Activated naive CD8-positive, alpha-beta T cell treated with anti-CD3 and anti-CD28 coated beads, Interleukin-2, amount 50 U/mL, for 24 hours (primary cell): ENCODE data around the gene PQBP1.

ENCODE experiments used
- ATAC-seq: fragments of 150-1000 bp; cut with Tn5 transposase; one replicate; pipeline ENCODE4 v1.10.0; 2021
- DNase-seq: peaks from one replicate; pipeline ENCODE4 v3.0.0; 2021
- H3K27ac Mint-ChIP-seq: one replicate; pipeline ENCODE4 v1.8.0; 2021; ENCODE audit warnings: mild to moderate bottlenecking, mixed read lengths
- H3K27me3 Mint-ChIP-seq: one replicate; pipeline ENCODE4 v1.8.0; 2021; ENCODE audit warnings: mixed read lengths
- H3K36me3 Mint-ChIP-seq: one replicate; pipeline ENCODE4 v1.8.0; 2021; ENCODE audit warnings: low read depth, mixed read lengths
- H3K4me1 Mint-ChIP-seq: one replicate; pipeline ENCODE4 v1.8.0; 2021; ENCODE audit warnings: mixed read lengths
- H3K4me3 Mint-ChIP-seq: one replicate; pipeline ENCODE4 v1.8.0; 2021; ENCODE audit warnings: mild to moderate bottlenecking, moderate library complexity, mixed read lengths
- H3K9me3 Mint-ChIP-seq: one replicate; pipeline ENCODE4 v1.8.0; 2021; ENCODE audit warnings: mixed read lengths

Gene PQBP1

GRCh38 chrX:48892896-48893295 lies 4.8 kb upstream of the PQBP1 start:
- Mint-ChIP-seq H3K9me3 (no peaks in the 10 kb centered on the region), H3K4me3 (no peak overlapping the region), H3K27ac (no peak overlapping the region), H3K27me3 (no peaks in the 10 kb centered on the region), H3K36me3 (peaks cover 4% of the 10 kb centered on the region), H3K4me1 (peaks cover 32% of the 10 kb centered on the region)
- no peak for DNase-seq
- no peak for ATAC-seq

- no peak for ATAC-seq
- no peak overlapping the region for H3K27ac Mint-ChIP-seq
- no peak overlapping the region for H3K4me3 Mint-ChIP-seq
- peaks cover 4% of the 10 kb centered on the region for H3K36me3 Mint-ChIP-seq
- peaks cover 34% of the 10 kb centered on the region for H3K4me1 Mint-ChIP-seq
- no peaks in the 10 kb centered on the region for H3K27me3 Mint-ChIP-seq
- H3K9me3 Mint-ChIP-seq: no peaks in the 10 kb centered on the region
- DNase-seq: no peak
Measured at GRCh38 chrX:48893556-48894348, 4.0 kb upstream of the PQBP1 start.

GRCh38 chrX:48894891-48895290 lies 2.8 kb upstream of the PQBP1 start:
- no peak for ATAC-seq
- H3K4me3 Mint-ChIP-seq: no peak overlapping the region
- H3K27ac Mint-ChIP-seq: peak overlapping the region; percentile 46

GRCh38 chrX:48896611-48897011 lies 1.1 kb upstream of the PQBP1 start:
- H3K27me3 Mint-ChIP-seq: no peaks in the 10 kb centered on the region
- peak overlapping the region; percentile 91 for H3K4me3 Mint-ChIP-seq
- H3K36me3 Mint-ChIP-seq: peaks cover 5% of the 10 kb centered on the region
- H3K4me1 Mint-ChIP-seq: peaks cover 29% of the 10 kb centered on the region
- DNase-seq (no peak), ATAC-seq (no peak)
- H3K27ac Mint-ChIP-seq: peak overlapping the region; percentile 96
- H3K9me3 Mint-ChIP-seq: no peaks in the 10 kb centered on the region

More at GRCh38 chrX:48894891-48895290, 2.8 kb upstream of the PQBP1 start:
- Mint-ChIP-seq H3K4me1 (peaks cover 38% of the 10 kb centered on the region), H3K9me3 (no peaks in the 10 kb centered on the region), H3K36me3 (peaks cover 4% of the 10 kb centered on the region), H3K27me3 (no peaks in the 10 kb centered on the region)
- DNase-seq: no peak

- Mint-ChIP-seq H3K9me3 (no peaks in the 10 kb centered on the region), H3K36me3 (peaks cover 5% of the 10 kb centered on the region), H3K4me3 (peak overlapping the region; percentile 91), H3K4me1 (peaks cover 26% of the 10 kb centered on the region), H3K27me3 (no peaks in the 10 kb centered on the region), H3K27ac (peak overlapping the region; percentile 96)
- DNase-seq: peak; percentile 68
- ATAC-seq: peak; percentile 27
Measured at GRCh38 chrX:48897157-48897624, 539 bp upstream of the PQBP1 start.

- no peak for DNase-seq
- peak overlapping the region; percentile 91 for H3K4me3 Mint-ChIP-seq
- H3K27ac Mint-ChIP-seq: no peak overlapping the region
- peaks cover 25% of the 10 kb centered on the region for H3K4me1 Mint-ChIP-seq
- no peaks in the 10 kb centered on the region for H3K9me3 Mint-ChIP-seq
- no peaks in the 10 kb centered on the region for H3K27me3 Mint-ChIP-seq
- no peak for ATAC-seq
- H3K36me3 Mint-ChIP-seq: peaks cover 5% of the 10 kb centered on the region
Measured at GRCh38 chrX:48899078-48899410, 1.3 kb downstream of the PQBP1 start.

GRCh38 chrX:48901069-48901468 lies 3.3 kb downstream of the PQBP1 start:
- DNase-seq (no peak), ATAC-seq (no peak)
- Mint-ChIP-seq H3K9me3 (no peaks in the 10 kb centered on the region), H3K27ac (no peak overlapping the region), H3K4me1 (peaks cover 20% of the 10 kb centered on the region), H3K36me3 (peaks cover 2% of the 10 kb centered on the region), H3K4me3 (no peak overlapping the region), H3K27me3 (no peaks in the 10 kb centered on the region)

- H3K36me3 Mint-ChIP-seq: peaks cover 2% of the 10 kb centered on the region
Measured at GRCh38 chrX:48902135-48902534, 4.4 kb downstream of the PQBP1 start.

GRCh38 chrX:48902776-48903175 lies 5.0 kb downstream of the PQBP1 start:
- peaks cover 7% of the 10 kb centered on the region for H3K4me1 Mint-ChIP-seq
- no peaks in the 10 kb centered on the region for H3K27me3 Mint-ChIP-seq
- no peak for ATAC-seq
- no peak overlapping the region for H3K4me3 Mint-ChIP-seq
- H3K9me3 Mint-ChIP-seq: no peaks in the 10 kb centered on the region
- peaks cover 2% of the 10 kb centered on the region for H3K36me3 Mint-ChIP-seq
- H3K27ac Mint-ChIP-seq: no peak overlapping the region
- no peak for DNase-seq

More at GRCh38 chrX:48902135-48902534, 4.4 kb downstream of the PQBP1 start:
- DNase-seq (no peak), ATAC-seq (no peak)
- Mint-ChIP-seq H3K27ac (no peak overlapping the region), H3K27me3 (no peaks in the 10 kb centered on the region), H3K4me3 (no peak overlapping the region), H3K4me1 (peaks cover 11% of the 10 kb centered on the region), H3K9me3 (no peaks in the 10 kb centered on the region)

GRCh38 chrX:48903290-48903689 lies 5.6 kb downstream of the PQBP1 start:
- Mint-ChIP-seq H3K4me3 (no peak overlapping the region), H3K27me3 (no peaks in the 10 kb centered on the region), H3K36me3 (peaks cover 2% of the 10 kb centered on the region), H3K9me3 (no peaks in the 10 kb centered on the region), H3K4me1 (peaks cover 4% of the 10 kb centered on the region), H3K27ac (no peak overlapping the region)
- DNase-seq: no peak
- ATAC-seq: no peak

GRCh38 chrX:48904180-48904579 lies 6.5 kb downstream of the PQBP1 start:
- peaks cover 2% of the 10 kb centered on the region for H3K36me3 Mint-ChIP-seq
- H3K27me3 Mint-ChIP-seq: no peaks in the 10 kb centered on the region
- no peak overlapping the region for H3K4me3 Mint-ChIP-seq

GRCh38 chrX:48904626-48905025 lies 6.9 kb downstream of the PQBP1 start:
- Mint-ChIP-seq H3K4me3 (no peak overlapping the region), H3K4me1 (peaks cover 2% of the 10 kb centered on the region), H3K36me3 (peaks cover 2% of the 10 kb centered on the region), H3K9me3 (no peaks in the 10 kb centered on the region), H3K27ac (no peak overlapping the region), H3K27me3 (no peaks in the 10 kb centered on the region)
- DNase-seq (no peak), ATAC-seq (no peak)

More at GRCh38 chrX:48904180-48904579, 6.5 kb downstream of the PQBP1 start:
- ATAC-seq: no peak
- DNase-seq: no peak
- Mint-ChIP-seq H3K27ac (no peak overlapping the region), H3K4me1 (peaks cover 4% of the 10 kb centered on the region), H3K9me3 (no peaks in the 10 kb centered on the region)

GRCh38 chrX:48905090-48905790 lies 7.5 kb downstream of the PQBP1 start:
- Mint-ChIP-seq H3K36me3 (peaks cover 2% of the 10 kb centered on the region), H3K4me1 (peaks cover 3% of the 10 kb centered on the region), H3K27me3 (no peaks in the 10 kb centered on the region), H3K9me3 (no peaks in the 10 kb centered on the region), H3K4me3 (no peak overlapping the region), H3K27ac (no peak overlapping the region)
- DNase-seq (no peak), ATAC-seq (no peak)

GRCh38 chrX:48908600-48908999 lies 10.9 kb downstream of the PQBP1 start:
- no peak overlapping the region for H3K27ac Mint-ChIP-seq
- no peak for ATAC-seq
- DNase-seq: no peak
- peaks cover 12% of the 10 kb centered on the region for H3K36me3 Mint-ChIP-seq
- no peak overlapping the region for H3K4me3 Mint-ChIP-seq
- no peaks in the 10 kb centered on the region for H3K27me3 Mint-ChIP-seq
- no peaks in the 10 kb centered on the region for H3K9me3 Mint-ChIP-seq
- peaks cover 32% of the 10 kb centered on the region for H3K4me1 Mint-ChIP-seq

- H3K36me3 Mint-ChIP-seq: peaks cover 22% of the 10 kb centered on the region
Measured at GRCh38 chrX:48909703-48910294, 12.1 kb downstream of the PQBP1 start.

More at GRCh38 chrX:48909703-48910294, 12.1 kb downstream of the PQBP1 start:
- no peak for ATAC-seq
- no peak for DNase-seq
- no peaks in the 10 kb centered on the region for H3K9me3 Mint-ChIP-seq
- H3K27me3 Mint-ChIP-seq: no peaks in the 10 kb centered on the region
- H3K4me1 Mint-ChIP-seq: peaks cover 44% of the 10 kb centered on the region
- H3K27ac Mint-ChIP-seq: no peak overlapping the region
- H3K4me3 Mint-ChIP-seq: peak overlapping the region; percentile 95
